Measurements from ENCODE around the gene ZNF93.
"Not testable (repeated sequence)": the region's sequence is repeated elsewhere in the genome, so short reads cannot be mapped to it uniquely, and the experiment has no call there.

ZNF93 gene

DNA sequence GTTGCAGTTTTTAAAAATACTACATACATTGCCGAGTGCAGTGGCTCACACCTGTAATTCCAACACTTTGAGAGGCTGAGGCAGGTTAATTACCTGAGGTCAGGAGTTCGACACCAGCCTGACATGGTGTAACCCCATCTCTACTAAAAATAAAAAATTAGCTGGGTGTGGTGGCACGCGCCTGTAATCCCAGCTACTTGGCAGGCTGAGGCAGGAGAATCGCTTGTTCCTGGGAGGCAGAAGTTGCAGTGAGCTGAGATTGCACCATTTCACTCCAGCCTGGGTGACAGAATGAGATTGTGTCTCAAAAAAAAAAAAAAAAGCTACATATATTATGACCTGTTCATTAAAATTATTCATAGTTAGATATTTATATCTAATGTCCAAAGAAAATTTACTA is 30.7 kb upstream of the ZNF93 start:
- H3K4me3 ChIP-seq (ENCODE audit: control insufficient read depth in 1 of 7, extremely low read depth in 1 of 7, insufficient read depth in 4 of 7, low read depth in 2 of 7, low read length in 6 of 7); H3K27me3 ChIP-seq (replicated peaks in 2 of 5; ENCODE audit: control insufficient read depth in 4 of 5, insufficient read depth in 5 of 5, low read length in 4 of 5); H3K27ac ChIP-seq (ENCODE audit: insufficient read depth in 1 of 2, low read depth in 1 of 2, low read length in 2 of 2, poor library complexity in 1 of 2, severe bottlenecking in 2 of 2); DNase-seq; POLR2A ChIA-PET: not testable (repeated sequence)
- CTCF ChIA-PET = interaction anchor here (0.9 kb wide), 1 partner anchor 30 kb away, joined by 3 read pairs; no protein-coding TSS in a partner anchor
- WGBS (ENCODE audit: insufficient coverage) = 80% methylated on average over 3 of the region's 5 CpGs
- peaks cover 0 to 16% (median 3%) of the 10 kb centered on the region in 4 experiments for H3K4me1 ChIP-seq (ENCODE audit: control extremely low read depth in 1 of 4, control insufficient read depth in 4 of 4, insufficient read depth in 4 of 4, low read length in 3 of 4)
- peaks cover 5 to 53% (median 40%) of the 10 kb centered on the region in 5 experiments for H3K9me3 ChIP-seq (ENCODE audit: control extremely low read depth in 1 of 5, control insufficient read depth in 4 of 5, insufficient read depth in 2 of 5, low read depth in 1 of 5, low read length in 4 of 5)
- H3K36me3 ChIP-seq (ENCODE audit: control insufficient read depth in 4 of 4, insufficient read depth in 4 of 4, low read length in 3 of 4) = peaks cover 7 to 53% (median 21%) of the 10 kb centered on the region in 4 experiments

- ChIA-PET CTCF (interaction anchor here (1.2 kb wide), 1 partner anchor 51 kb away, joined by 3 read pairs; the partner anchor contains the start of gene ZNF506), POLR2A (no interaction called here)
- Histone ChIP-seq H3K9me3 (ENCODE audit: control extremely low read depth in 1 of 5, control insufficient read depth in 4 of 5, insufficient read depth in 2 of 5, low read depth in 1 of 5, low read length in 4 of 5) (peaks cover 5 to 69% (median 50%) of the 10 kb centered on the region in 5 experiments), H3K4me3 (ENCODE audit: control insufficient read depth in 1 of 7, extremely low read depth in 1 of 7, insufficient read depth in 4 of 7, low read depth in 2 of 7, low read length in 6 of 7) (no peak overlapping the region), H3K4me1 (ENCODE audit: control extremely low read depth in 1 of 4, control insufficient read depth in 4 of 4, insufficient read depth in 4 of 4, low read length in 3 of 4) (peaks cover 0 to 8% (median 2%) of the 10 kb centered on the region in 4 experiments), H3K27me3 (replicated peaks in 2 of 5; ENCODE audit: control insufficient read depth in 4 of 5, insufficient read depth in 5 of 5, low read length in 4 of 5) (no peaks in the 10 kb centered on the region), H3K36me3 (ENCODE audit: control insufficient read depth in 4 of 4, insufficient read depth in 4 of 4, low read length in 3 of 4) (peaks cover 7 to 65% (median 23%) of the 10 kb centered on the region in 4 experiments), H3K27ac (ENCODE audit: insufficient read depth in 1 of 2, low read depth in 1 of 2, low read length in 2 of 2, poor library complexity in 1 of 2, severe bottlenecking in 2 of 2) (no peak overlapping the region)
- 100% methylated on average over 1 of the region's 3 CpGs for WGBS (ENCODE audit: insufficient coverage)
- DNase-seq = no peak
Observed at GRCh38 chr19:19871932-19872331, 28.8 kb upstream of the ZNF93 start.

DNA sequence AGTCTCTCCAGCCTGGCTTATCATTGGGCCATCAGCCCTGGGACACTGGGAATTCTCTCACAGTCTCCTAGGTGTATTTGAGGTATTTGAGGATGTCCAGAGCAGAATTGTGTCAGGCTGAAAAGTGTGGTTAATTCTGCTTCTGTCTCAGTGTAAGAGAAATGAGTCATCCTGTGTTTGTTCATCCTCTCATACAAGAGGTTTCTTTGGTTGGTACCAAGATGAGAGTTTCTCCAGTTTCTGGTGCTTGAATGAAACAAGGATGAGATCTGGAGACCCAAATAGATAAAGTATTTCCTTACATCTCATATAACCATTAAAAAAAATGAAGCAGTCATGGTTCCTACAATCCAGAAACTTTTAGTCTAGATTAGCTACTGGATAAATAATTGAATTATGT is 27.4 kb upstream of the ZNF93 start:
- no peaks in the 10 kb centered on the region for H3K4me1 ChIP-seq (ENCODE audit: control extremely low read depth in 1 of 4, control insufficient read depth in 4 of 4, insufficient read depth in 4 of 4, low read length in 3 of 4)
- ChIA-PET POLR2A (interaction anchor here (1.2 kb wide), 1 partner anchor 7 kb away, joined by 3 read pairs; the partner anchor contains the start of gene ZNF253), CTCF (no interaction called here)
- no peak overlapping the region for H3K27ac ChIP-seq (ENCODE audit: insufficient read depth in 1 of 2, low read depth in 1 of 2, low read length in 2 of 2, poor library complexity in 1 of 2, severe bottlenecking in 2 of 2)
- H3K36me3 ChIP-seq (ENCODE audit: control insufficient read depth in 4 of 4, insufficient read depth in 4 of 4, low read length in 3 of 4) = peaks cover 10 to 76% (median 21%) of the 10 kb centered on the region in 4 experiments
- H3K9me3 ChIP-seq (ENCODE audit: control extremely low read depth in 1 of 5, control insufficient read depth in 4 of 5, insufficient read depth in 2 of 5, low read depth in 1 of 5, low read length in 4 of 5) = peaks cover 4 to 76% (median 46%) of the 10 kb centered on the region in 5 experiments
- peak overlapping the region in 1 of 7 experiments; percentile 20 for H3K4me3 ChIP-seq (ENCODE audit: control insufficient read depth in 1 of 7, extremely low read depth in 1 of 7, insufficient read depth in 4 of 7, low read depth in 2 of 7, low read length in 6 of 7)
- DNase-seq = no peak
- no peaks in the 10 kb centered on the region for H3K27me3 ChIP-seq (replicated peaks in 2 of 5; ENCODE audit: control insufficient read depth in 4 of 5, insufficient read depth in 5 of 5, low read length in 4 of 5)

GRCh38 chr19:19877724-19878123 is 23.0 kb upstream of the ZNF93 start:
- ChIA-PET POLR2A (no interaction called here), CTCF (no interaction called here)
- Histone ChIP-seq H3K4me1 (ENCODE audit: control extremely low read depth in 1 of 4, control insufficient read depth in 4 of 4, insufficient read depth in 4 of 4, low read length in 3 of 4) (no peaks in the 10 kb centered on the region), H3K4me3 (ENCODE audit: control insufficient read depth in 1 of 7, extremely low read depth in 1 of 7, insufficient read depth in 4 of 7, low read depth in 2 of 7, low read length in 6 of 7) (no peak overlapping the region), H3K36me3 (ENCODE audit: control insufficient read depth in 4 of 4, insufficient read depth in 4 of 4, low read length in 3 of 4) (peaks cover 17 to 83% (median 34%) of the 10 kb centered on the region in 4 experiments), H3K27ac (ENCODE audit: insufficient read depth in 1 of 2, low read depth in 1 of 2, low read length in 2 of 2, poor library complexity in 1 of 2, severe bottlenecking in 2 of 2) (no peak overlapping the region), H3K27me3 (replicated peaks in 2 of 5; ENCODE audit: control insufficient read depth in 4 of 5, insufficient read depth in 5 of 5, low read length in 4 of 5) (no peaks in the 10 kb centered on the region), H3K9me3 (ENCODE audit: control extremely low read depth in 1 of 5, control insufficient read depth in 4 of 5, insufficient read depth in 2 of 5, low read depth in 1 of 5, low read length in 4 of 5) (peaks cover 13 to 70% (median 47%) of the 10 kb centered on the region in 5 experiments)
- 100% methylated on average over 1 of the region's 4 CpGs for WGBS (ENCODE audit: insufficient coverage)
- DNase-seq = no peak

DNA sequence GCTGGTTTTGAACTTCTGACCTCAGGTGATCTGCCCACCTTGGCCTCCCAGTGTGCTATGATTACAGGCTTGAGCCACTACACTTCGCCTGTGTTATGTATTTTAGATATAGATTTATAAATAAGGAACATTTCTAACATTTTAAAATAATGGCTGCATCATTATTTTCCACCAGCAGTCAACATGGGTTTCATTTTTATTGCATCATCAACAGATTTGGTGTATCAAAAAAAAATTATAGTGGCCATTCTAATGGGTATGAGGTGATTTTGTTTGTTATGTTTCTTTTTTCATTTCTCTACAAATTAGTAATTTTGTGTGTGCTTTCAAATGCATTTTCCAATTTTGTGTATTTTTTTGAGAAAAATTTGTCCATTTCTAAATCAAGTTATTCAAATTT is 16.2 kb upstream of the ZNF93 start:
- peaks cover 26 to 89% (median 47%) of the 10 kb centered on the region in 4 experiments for H3K36me3 ChIP-seq (ENCODE audit: control insufficient read depth in 4 of 4, insufficient read depth in 4 of 4, low read length in 3 of 4)

GRCh38 chr19:19892055-19892941 is 8.4 kb upstream of the ZNF93 start:
- Histone ChIP-seq H3K9me3 (ENCODE audit: control extremely low read depth in 1 of 5, control insufficient read depth in 4 of 5, insufficient read depth in 2 of 5, low read depth in 1 of 5, low read length in 4 of 5) (peaks cover 11 to 73% (median 47%) of the 10 kb centered on the region in 5 experiments), H3K36me3 (ENCODE audit: control insufficient read depth in 4 of 4, insufficient read depth in 4 of 4, low read length in 3 of 4) (peaks cover 21 to 58% (median 31%) of the 10 kb centered on the region in 4 experiments)
- H3K27me3 ChIP-seq (replicated peaks in 2 of 5; ENCODE audit: control insufficient read depth in 4 of 5, insufficient read depth in 5 of 5, low read length in 4 of 5); DNase-seq; H3K4me1 ChIP-seq (ENCODE audit: control extremely low read depth in 1 of 4, control insufficient read depth in 4 of 4, insufficient read depth in 4 of 4, low read length in 3 of 4); CTCF ChIA-PET; POLR2A ChIA-PET; H3K27ac ChIP-seq (ENCODE audit: insufficient read depth in 1 of 2, low read depth in 1 of 2, low read length in 2 of 2, poor library complexity in 1 of 2, severe bottlenecking in 2 of 2); H3K4me3 ChIP-seq (ENCODE audit: control insufficient read depth in 1 of 7, extremely low read depth in 1 of 7, insufficient read depth in 4 of 7, low read depth in 2 of 7, low read length in 6 of 7): not testable (repeated sequence)
- no CpG with 5 or more reads among the region's 3 CpGs for WGBS (ENCODE audit: insufficient coverage)

More for the DNA sequence above, 16.2 kb upstream of the ZNF93 start:
- no peaks in the 10 kb centered on the region for H3K27me3 ChIP-seq (replicated peaks in 2 of 5; ENCODE audit: control insufficient read depth in 4 of 5, insufficient read depth in 5 of 5, low read length in 4 of 5)
- CTCF ChIA-PET = no interaction called here
- H3K9me3 ChIP-seq (ENCODE audit: control extremely low read depth in 1 of 5, control insufficient read depth in 4 of 5, insufficient read depth in 2 of 5, low read depth in 1 of 5, low read length in 4 of 5) = peaks cover 16 to 79% (median 45%) of the 10 kb centered on the region in 5 experiments
- no peaks in the 10 kb centered on the region for H3K4me1 ChIP-seq (ENCODE audit: control extremely low read depth in 1 of 4, control insufficient read depth in 4 of 4, insufficient read depth in 4 of 4, low read length in 3 of 4)
- POLR2A ChIA-PET = no interaction called here
- WGBS (ENCODE audit: insufficient coverage) = no CpG with 5 or more reads among the region's 1 CpG
- H3K4me3 ChIP-seq (ENCODE audit: control insufficient read depth in 1 of 7, extremely low read depth in 1 of 7, insufficient read depth in 4 of 7, low read depth in 2 of 7, low read length in 6 of 7) = no peak overlapping the region
- no peak for DNase-seq
- H3K27ac ChIP-seq (ENCODE audit: insufficient read depth in 1 of 2, low read depth in 1 of 2, low read length in 2 of 2, poor library complexity in 1 of 2, severe bottlenecking in 2 of 2) = no peak overlapping the region
